HEK293 (cell line): Measurements from ENCODE around the gene WDR41.

Experiments
- GLIS1 ChIP-seq: fragments of 450-650 bp; formaldehyde crosslinking; IDR thresholded peaks from 2 replicates; pipeline ENCODE4 v1.5.1; 2016; ENCODE audit warnings: missing biosample characterization, missing genetic modification characterization
- PRDM10 ChIP-seq: fragments of 450-650 bp; formaldehyde crosslinking; IDR thresholded peaks from 2 replicates; pipeline ENCODE4 v1.5.1; 2016; ENCODE audit warnings: missing biosample characterization, missing genetic modification characterization
- SALL2 ChIP-seq: fragments of 450-650 bp; formaldehyde crosslinking; IDR thresholded peaks from 2 replicates; pipeline ENCODE4 v1.5.0; 2017; ENCODE audit warnings: missing biosample characterization, mild to moderate bottlenecking, missing genetic modification characterization, borderline replicate concordance
- SETDB1 ChIP-seq: IDR thresholded peaks from one replicate; pipeline ENCODE4 v1.6.1; 2017; ENCODE audit warnings: mild to moderate bottlenecking, low read length, moderate library complexity, mixed read lengths; ENCODE audit not compliant: insufficient read length
- YY1 ChIP-seq: fragments of 450-650 bp; formaldehyde crosslinking; IDR thresholded peaks from 2 replicates; pipeline ENCODE4 v1.5.1; 2018; ENCODE audit warnings: missing biosample characterization, missing genetic modification characterization
- ZBTB21 ChIP-seq: fragments of 450-650 bp; formaldehyde crosslinking; IDR thresholded peaks from 2 replicates; pipeline ENCODE4 v1.5.1; 2017; ENCODE audit warnings: missing biosample characterization, missing genetic modification characterization
- ZBTB44 ChIP-seq: fragments of 450-650 bp; IDR thresholded peaks from 2 replicates; pipeline ENCODE4 v1.5.1; 2018; ENCODE audit warnings: missing biosample characterization, mild to moderate bottlenecking, missing genetic modification characterization
- ZBTB6 ChIP-seq: fragments of 450-650 bp; formaldehyde crosslinking; IDR thresholded peaks from 2 replicates; pipeline ENCODE4 v1.5.1; 2017; ENCODE audit warnings: missing biosample characterization, missing genetic modification characterization
- ZFP69B ChIP-seq: fragments of 450-650 bp; formaldehyde crosslinking; IDR thresholded peaks from 2 replicates; pipeline ENCODE4 v1.5.1; 2016; ENCODE audit warnings: missing biosample characterization, missing genetic modification characterization
- ZNF112 ChIP-seq: fragments of 450-650 bp; formaldehyde crosslinking; IDR thresholded peaks from 2 replicates; pipeline ENCODE4 v1.5.0; 2017; ENCODE audit warnings: missing biosample characterization, missing genetic modification characterization
- ZNF157 ChIP-seq: fragments of 450-650 bp; formaldehyde crosslinking; IDR thresholded peaks from 2 replicates; pipeline ENCODE4 v1.5.1; 2016; ENCODE audit warnings: missing biosample characterization, missing genetic modification characterization
- ZNF16 ChIP-seq: fragments of 450-650 bp; formaldehyde crosslinking; IDR thresholded peaks from 2 replicates; pipeline ENCODE4 v1.5.1; 2016; ENCODE audit warnings: low read depth, missing biosample characterization, missing genetic modification characterization
- ZNF2 ChIP-seq: fragments of 450-650 bp; formaldehyde crosslinking; IDR thresholded peaks from 2 replicates; pipeline ENCODE4 v1.5.1; 2016; ENCODE audit warnings: missing biosample characterization, missing genetic modification characterization
- ZNF311 ChIP-seq: fragments of 450-650 bp; formaldehyde crosslinking; IDR thresholded peaks from 2 replicates; pipeline ENCODE4 v1.5.1; 2017; ENCODE audit warnings: missing biosample characterization, missing genetic modification characterization, borderline replicate concordance
- ZNF423 ChIP-seq: fragments of 450-650 bp; formaldehyde crosslinking; IDR thresholded peaks from 2 replicates; pipeline ENCODE4 v1.5.1; 2016; ENCODE audit warnings: missing biosample characterization, missing genetic modification characterization
- ZNF488 ChIP-seq: fragments of 450-650 bp; formaldehyde crosslinking; IDR thresholded peaks from 2 replicates; pipeline ENCODE4 v1.5.1; 2016; ENCODE audit warnings: missing biosample characterization, missing genetic modification characterization
- ZNF530 ChIP-seq: fragments of 450-650 bp; formaldehyde crosslinking; IDR thresholded peaks from 2 replicates; pipeline ENCODE4 v1.5.1; 2016; ENCODE audit warnings: low read depth, missing biosample characterization, missing genetic modification characterization
- ZNF560 ChIP-seq: fragments of 450-650 bp; formaldehyde crosslinking; IDR thresholded peaks from 2 replicates; pipeline ENCODE4 v1.5.1; 2017; ENCODE audit warnings: missing biosample characterization, missing genetic modification characterization, borderline replicate concordance
- ZNF561 ChIP-seq: fragments of 450-650 bp; IDR thresholded peaks from 2 replicates; pipeline ENCODE4 v1.5.1; 2018; ENCODE audit warnings: missing biosample characterization, missing genetic modification characterization, borderline replicate concordance
- ZNF596 ChIP-seq: fragments of 450-650 bp; IDR thresholded peaks from 2 replicates; pipeline ENCODE4 v1.5.0; 2018; ENCODE audit warnings: missing biosample characterization, mild to moderate bottlenecking, missing genetic modification characterization, moderate library complexity
- ZNF600 ChIP-seq: fragments of 450-650 bp; formaldehyde crosslinking; IDR thresholded peaks from 2 replicates; pipeline ENCODE4 v1.5.1; 2016; ENCODE audit warnings: missing biosample characterization, missing genetic modification characterization
- ZNF621 ChIP-seq: fragments of 450-650 bp; formaldehyde crosslinking; IDR thresholded peaks from 2 replicates; pipeline ENCODE4 v1.5.1; 2017; ENCODE audit warnings: missing biosample characterization, missing genetic modification characterization
- ZNF660 ChIP-seq: fragments of 450-650 bp; IDR thresholded peaks from 2 replicates; pipeline ENCODE4 v1.5.1; 2018; ENCODE audit warnings: missing biosample characterization, mild to moderate bottlenecking, missing genetic modification characterization
- ZNF664 ChIP-seq: fragments of 450-650 bp; formaldehyde crosslinking; IDR thresholded peaks from 2 replicates; pipeline ENCODE4 v1.5.1; 2016; ENCODE audit warnings: missing biosample characterization, missing genetic modification characterization
- ZNF76 ChIP-seq: fragments of 450-650 bp; formaldehyde crosslinking; IDR thresholded peaks from 2 replicates; pipeline ENCODE4; 2016; ENCODE audit warnings: low read depth, missing biosample characterization, missing genetic modification characterization, borderline replicate concordance
- ZNF777 ChIP-seq: fragments of 450-650 bp; formaldehyde crosslinking; IDR thresholded peaks from 2 replicates; pipeline ENCODE4 v1.5.1; 2017; ENCODE audit warnings: missing biosample characterization, missing genetic modification characterization, borderline replicate concordance
- ZNF785 ChIP-seq: fragments of 450-650 bp; formaldehyde crosslinking; IDR thresholded peaks from 2 replicates; pipeline ENCODE4 v1.5.1; 2016; ENCODE audit warnings: missing biosample characterization, missing genetic modification characterization
- ZSCAN16 ChIP-seq: fragments of 450-650 bp; formaldehyde crosslinking; IDR thresholded peaks from 2 replicates; pipeline ENCODE4 v1.5.1; 2016; ENCODE audit warnings: missing biosample characterization, missing genetic modification characterization
- ZSCAN23 ChIP-seq: fragments of 450-650 bp; formaldehyde crosslinking; IDR thresholded peaks from 2 replicates; pipeline ENCODE4 v1.5.1; 2016; ENCODE audit warnings: missing biosample characterization, missing genetic modification characterization
- TF ChIP-seq, protein P1 (sequence below): fragments of 450-650 bp; formaldehyde crosslinking; IDR thresholded peaks from 2 replicates; pipeline ENCODE4 v1.5.1; 2016; ENCODE audit warnings: missing biosample characterization, missing genetic modification characterization, low read depth

Gene WDR41

DNA sequence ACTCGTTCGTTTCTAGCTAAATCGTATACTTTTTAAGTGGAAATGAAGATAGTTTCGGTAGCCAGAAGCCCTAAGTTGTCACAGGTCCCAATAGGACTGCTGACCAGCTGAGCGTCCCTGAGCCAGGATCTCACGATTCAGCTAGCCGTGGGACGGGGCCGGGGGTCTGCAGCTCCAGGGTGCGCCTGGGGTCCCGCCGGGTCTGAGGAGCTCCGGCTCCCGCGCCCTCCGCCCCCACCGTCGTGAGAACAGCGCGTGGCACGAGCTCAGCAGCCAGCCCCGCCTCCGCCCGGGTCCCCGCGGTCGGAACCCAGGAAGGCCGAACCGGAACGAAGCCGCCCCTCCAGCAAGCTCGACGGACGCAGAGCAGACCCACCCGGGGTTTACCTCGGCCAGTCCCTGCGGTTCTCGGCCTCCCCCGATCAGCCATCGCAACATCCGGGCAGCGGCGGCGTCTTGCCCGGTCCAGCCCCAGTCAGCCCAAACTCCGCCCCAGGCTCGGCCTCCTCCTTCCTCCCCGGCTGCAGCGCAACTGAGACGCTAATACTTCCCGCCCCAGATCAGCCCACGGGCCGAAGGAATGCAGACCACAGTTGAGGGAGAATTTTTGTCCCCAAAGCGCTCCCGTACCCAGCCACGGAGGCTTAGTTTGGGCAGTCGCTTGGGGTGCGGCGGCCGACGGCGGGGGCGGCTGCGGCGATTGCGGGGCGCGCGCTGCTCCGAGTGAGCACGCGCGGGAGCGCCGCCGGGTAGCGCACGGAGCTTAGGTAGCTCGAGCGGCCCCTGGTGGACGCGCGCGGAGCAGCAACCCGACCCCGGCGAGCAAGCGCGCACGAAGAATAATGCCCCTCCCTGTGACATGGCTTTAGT, at the start of gene WDR41 (continued):
- TF ChIP-seq ZBTB6 (tag by site-specific recombination), result no peak
- TF ChIP-seq ZNF2 (tag by site-specific recombination), result peak; percentile 68; the same call in 1 of the 2 replicates
- TF ChIP-seq ZNF664 (tag by site-specific recombination), result no peak
- no peak for TF ChIP-seq ZNF157
- no peak for TF ChIP-seq ZNF530 (tag by site-specific recombination)
- TF ChIP-seq ZNF600 (tag by site-specific recombination), result peak; percentile 93
- no peak for TF ChIP-seq ZNF76 (tag by site-specific recombination)
- peak; percentile 55; the same call in 1 of the 2 replicates for TF ChIP-seq YY1 (tag by site-specific recombination)
- no peak for TF ChIP-seq ZSCAN23
- peak; percentile 93; the same call in 1 of the 2 replicates for TF ChIP-seq ZNF777 (tag by site-specific recombination)
- TF ChIP-seq ZNF561 (tag by site-specific recombination), result peak; percentile 94
- TF ChIP-seq GLIS1, result peak; percentile 28; the same call in 1 of the 2 replicates
- no peak for TF ChIP-seq SETDB1
- no peak for TF ChIP-seq ZNF621 (tag by site-specific recombination)
- no peak for TF ChIP-seq ZNF311 (tag by site-specific recombination)
- TF ChIP-seq ZBTB21, result no peak
- no peak for TF ChIP-seq ZNF16 (tag by site-specific recombination)
- 0 out of 2 replicates have a peak, but pooled peaks have one; percentile 1 for TF ChIP-seq ZSCAN16 (tag by site-specific recombination)
- TF ChIP-seq ZNF596 (tag by site-specific recombination), result 0 out of 2 replicates have a peak, but pooled peaks have one; percentile 8
- TF ChIP-seq ZNF785 (tag by site-specific recombination), result no peak
- TF ChIP-seq ZFP69B, result peak; percentile 65
- no peak for TF ChIP-seq ZNF560 (tag by site-specific recombination)
- TF ChIP-seq, protein P1, sequence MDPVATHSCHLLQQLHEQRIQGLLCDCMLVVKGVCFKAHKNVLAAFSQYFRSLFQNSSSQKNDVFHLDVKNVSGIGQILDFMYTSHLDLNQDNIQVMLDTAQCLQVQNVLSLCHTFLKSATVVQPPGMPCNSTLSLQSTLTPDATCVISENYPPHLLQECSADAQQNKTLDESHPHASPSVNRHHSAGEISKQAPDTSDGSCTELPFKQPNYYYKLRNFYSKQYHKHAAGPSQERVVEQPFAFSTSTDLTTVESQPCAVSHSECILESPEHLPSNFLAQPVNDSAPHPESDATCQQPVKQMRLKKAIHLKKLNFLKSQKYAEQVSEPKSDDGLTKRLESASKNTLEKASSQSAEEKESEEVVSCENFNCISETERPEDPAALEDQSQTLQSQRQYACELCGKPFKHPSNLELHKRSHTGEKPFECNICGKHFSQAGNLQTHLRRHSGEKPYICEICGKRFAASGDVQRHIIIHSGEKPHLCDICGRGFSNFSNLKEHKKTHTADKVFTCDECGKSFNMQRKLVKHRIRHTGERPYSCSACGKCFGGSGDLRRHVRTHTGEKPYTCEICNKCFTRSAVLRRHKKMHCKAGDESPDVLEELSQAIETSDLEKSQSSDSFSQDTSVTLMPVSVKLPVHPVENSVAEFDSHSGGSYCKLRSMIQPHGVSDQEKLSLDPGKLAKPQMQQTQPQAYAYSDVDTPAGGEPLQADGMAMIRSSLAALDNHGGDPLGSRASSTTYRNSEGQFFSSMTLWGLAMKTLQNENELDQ (tag by site-specific recombination), result no peak
- TF ChIP-seq ZNF423 (tag by site-specific recombination), result no peak
- peak; percentile 62 for TF ChIP-seq PRDM10 (tag by site-specific recombination)
- no peak for TF ChIP-seq SALL2 (tag by site-specific recombination)
- TF ChIP-seq ZNF112 (tag by site-specific recombination), result no peak
- TF ChIP-seq ZBTB44 (tag by site-specific recombination), result peak; percentile 29; the same call in 1 of the 2 replicates
- no peak for TF ChIP-seq ZNF488 (tag by site-specific recombination)
- peak; percentile 91 for TF ChIP-seq ZNF660 (tag by site-specific recombination)
